ENCODE results near the gene SLC25A26.

The SLC25A26 gene

GRCh38 chr3:66376568-66376967 lies 155.8 kb downstream of the SLC25A26 start:
- no peak for DNase-seq (ENCODE audit: low spot score)

- peak; percentile 30 for DNase-seq (ENCODE audit: low spot score)
Measured at GRCh38 chr3:66377800-66378199, 157.0 kb downstream of the SLC25A26 start.

- DNase-seq (ENCODE audit: low spot score): peak; percentile 36
Measured at GRCh38 chr3:66378256-66378655, 157.5 kb downstream of the SLC25A26 start.

GRCh38 chr3:66379565-66379964 lies 158.8 kb downstream of the SLC25A26 start:
- DNase-seq (ENCODE audit: low spot score): no peak

GRCh38 chr3:66380200-66380932 lies 159.6 kb downstream of the SLC25A26 start:
- DNase-seq (ENCODE audit: low spot score): no peak

- no peak for DNase-seq (ENCODE audit: low spot score)
Measured at GRCh38 chr3:66381626-66382025, 160.8 kb downstream of the SLC25A26 start.

GRCh38 chr3:66382142-66382541 lies 161.3 kb downstream of the SLC25A26 start:
- no peak for DNase-seq (ENCODE audit: low spot score)

GRCh38 chr3:66383023-66383422 lies 162.2 kb downstream of the SLC25A26 start:
- no peak for DNase-seq (ENCODE audit: low spot score)

- DNase-seq (ENCODE audit: low spot score): no peak
Measured at GRCh38 chr3:66383998-66384745, 163.4 kb downstream of the SLC25A26 start.

- DNase-seq (ENCODE audit: low spot score): no peak
Measured at GRCh38 chr3:66385066-66385465, 164.3 kb downstream of the SLC25A26 start.

- DNase-seq (ENCODE audit: low spot score): no peak
Measured at GRCh38 chr3:66386011-66386924, 165.5 kb downstream of the SLC25A26 start.

GRCh38 chr3:66386925-66387650 lies 166.3 kb downstream of the SLC25A26 start:
- no peak for DNase-seq (ENCODE audit: low spot score)

- no peak for DNase-seq (ENCODE audit: low spot score)
Measured at GRCh38 chr3:66390013-66390412, 169.2 kb downstream of the SLC25A26 start.

GRCh38 chr3:66392512-66392911 lies 171.7 kb downstream of the SLC25A26 start:
- DNase-seq (ENCODE audit: low spot score): no peak

GRCh38 chr3:66392966-66393332 lies 172.1 kb downstream of the SLC25A26 start:
- no peak for DNase-seq (ENCODE audit: low spot score)

GRCh38 chr3:66393333-66394005 lies 172.7 kb downstream of the SLC25A26 start:
- no peak for DNase-seq (ENCODE audit: low spot score)

- peak; percentile 75 for DNase-seq (ENCODE audit: low spot score)
Measured at GRCh38 chr3:66394019-66394752, 173.4 kb downstream of the SLC25A26 start.

GRCh38 chr3:66394753-66395249 lies 174.0 kb downstream of the SLC25A26 start:
- DNase-seq (ENCODE audit: low spot score): no peak

- DNase-seq (ENCODE audit: low spot score): no peak
Measured at GRCh38 chr3:66395635-66396034, 174.8 kb downstream of the SLC25A26 start.

- DNase-seq (ENCODE audit: low spot score): no peak
Measured at GRCh38 chr3:66396161-66396760, 175.5 kb downstream of the SLC25A26 start.
